Occipital lobe (tissue), 2 donors: ENCODE results near the gene CHIT1. TPM values are rescaled to one million over a fixed set of nuclear protein-coding genes. Genes with fewer than 3 reads are reported as not detected.
A peak's percentile ranks its signal among the peaks of the same experiment; 100 is the strongest.
"Not testable (repeated sequence)": the region's sequence is repeated elsewhere in the genome, so short reads cannot be mapped to it uniquely, and the experiment has no call there.

ENCODE experiments used
- DNase-seq: peaks from one replicate; lab custom pipeline; 2025; lab: John Stamatoyannopoulos, UW
- total RNA-seq: library from RNA; depleted of rRNA; stranded (reverse); fragments of >200 nt; gene quantifications from one replicate; pipeline ENCODE4 v1.2.3, GENCODE V29; 2014

The CHIT1 gene
- total RNA-seq, 1 donor from 2014 or later: not detected

GRCh38 chr1:203266140-203266539 lies 36.7 kb upstream of the CHIT1 start:
- not testable (repeated sequence) for DNase-seq

DNA sequence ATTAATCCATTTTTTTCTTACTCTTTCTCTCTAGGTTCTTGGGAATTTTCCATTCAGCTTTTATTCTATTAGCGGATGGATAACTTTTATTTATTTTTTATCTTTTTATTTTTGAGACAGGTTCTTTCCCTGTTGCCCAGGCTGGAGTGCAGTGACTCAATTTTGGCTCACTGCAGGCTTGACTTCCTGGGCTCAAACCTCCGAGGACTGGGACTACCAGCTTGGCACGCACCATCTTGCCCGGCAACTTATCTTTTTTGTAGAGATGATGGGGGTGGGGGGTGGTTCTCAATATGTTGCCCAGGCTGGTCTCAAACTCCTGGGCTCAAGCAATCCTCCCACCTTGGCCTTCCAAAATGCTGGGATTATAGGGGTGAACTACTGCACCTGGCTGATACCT lies 36.1 kb upstream of the CHIT1 start:
- no peak for DNase-seq

GRCh38 chr1:203264052-203264501 lies 34.6 kb upstream of the CHIT1 start:
- no peak for DNase-seq

DNA sequence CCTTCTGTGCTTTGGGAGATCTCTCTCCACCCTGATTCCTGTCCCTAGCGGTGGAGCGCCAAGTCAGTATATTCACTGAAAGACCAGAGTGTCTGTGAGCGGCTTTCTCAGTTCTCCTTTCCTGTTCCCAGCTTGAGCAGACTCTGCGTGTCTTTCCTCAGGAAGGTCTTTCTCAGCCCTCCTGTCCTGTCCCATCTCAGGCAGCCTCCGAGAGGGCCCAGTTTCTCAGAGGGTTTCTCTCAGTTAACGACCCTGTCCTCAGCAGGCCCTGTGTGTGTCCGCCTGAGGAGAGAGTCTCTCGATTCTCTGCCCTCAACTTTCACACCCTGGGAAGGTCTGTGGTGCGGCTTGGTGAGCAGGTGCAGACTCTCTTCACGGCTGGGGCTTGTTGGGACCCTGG lies 34.0 kb upstream of the CHIT1 start:
- DNase-seq: no peak

DNA sequence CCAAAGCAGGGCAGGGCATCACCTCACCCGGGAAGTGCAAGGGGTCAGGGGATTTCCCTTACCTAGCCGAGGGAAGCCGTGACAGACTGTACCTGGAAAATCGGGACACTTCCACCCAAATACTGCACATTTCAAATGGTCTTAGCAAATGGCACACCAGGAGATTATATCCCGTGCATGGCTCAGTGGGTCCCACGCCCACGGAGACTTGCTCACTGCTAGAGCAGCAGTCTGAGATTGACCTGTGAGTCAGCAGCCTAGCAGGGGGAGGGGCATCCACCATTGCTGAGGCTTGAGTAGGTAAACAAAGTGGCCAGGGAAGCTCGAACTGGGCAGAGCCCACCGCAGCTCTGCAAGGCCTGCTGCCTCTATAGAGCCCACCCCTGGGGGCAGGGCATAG lies 27.2 kb upstream of the CHIT1 start:
- not testable (repeated sequence) for DNase-seq

DNA sequence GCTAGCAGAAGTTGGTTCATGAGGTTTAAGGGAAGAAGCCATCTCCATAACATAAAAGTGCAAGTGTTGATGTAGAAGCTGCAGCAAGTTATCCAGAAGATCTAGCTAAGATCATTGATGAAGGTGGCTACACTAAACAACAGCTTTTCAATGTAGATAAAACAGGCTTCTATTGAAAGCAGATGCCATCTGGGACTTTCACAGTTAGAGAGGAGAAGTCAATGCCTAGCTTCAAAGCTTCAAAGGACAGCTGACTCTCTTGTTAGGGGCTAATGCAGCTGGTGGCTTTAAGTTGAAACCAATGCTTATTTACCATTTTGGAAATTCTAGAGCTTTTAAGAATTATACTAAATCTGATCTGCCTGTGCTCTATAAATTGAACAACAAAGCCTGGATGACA lies 25.3 kb upstream of the CHIT1 start:
- not testable (repeated sequence) for DNase-seq

- no peak for DNase-seq
Observed at GRCh38 chr1:203252678-203253077, 23.2 kb upstream of the CHIT1 start.

DNA sequence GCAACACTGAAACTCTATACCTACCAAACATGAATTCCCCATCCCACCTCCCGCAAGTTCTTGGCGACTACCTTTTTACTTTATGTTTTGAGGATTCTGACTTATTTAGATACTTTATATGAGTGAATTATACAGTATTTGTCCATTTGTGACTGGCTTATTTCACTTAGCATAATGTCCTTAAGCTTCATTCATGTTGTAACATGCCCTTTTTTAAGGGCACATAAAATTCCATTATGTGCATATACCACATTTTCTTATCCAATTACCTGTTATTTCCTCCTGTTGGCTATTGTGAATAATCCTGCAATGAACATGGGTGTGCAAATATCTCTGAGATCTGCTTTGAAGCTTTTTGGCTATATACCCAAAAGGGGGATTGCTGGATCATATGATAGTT lies 22.0 kb upstream of the CHIT1 start:
- DNase-seq: no peak

GRCh38 chr1:203250911-203251310 lies 21.4 kb upstream of the CHIT1 start:
- no peak for DNase-seq

DNA sequence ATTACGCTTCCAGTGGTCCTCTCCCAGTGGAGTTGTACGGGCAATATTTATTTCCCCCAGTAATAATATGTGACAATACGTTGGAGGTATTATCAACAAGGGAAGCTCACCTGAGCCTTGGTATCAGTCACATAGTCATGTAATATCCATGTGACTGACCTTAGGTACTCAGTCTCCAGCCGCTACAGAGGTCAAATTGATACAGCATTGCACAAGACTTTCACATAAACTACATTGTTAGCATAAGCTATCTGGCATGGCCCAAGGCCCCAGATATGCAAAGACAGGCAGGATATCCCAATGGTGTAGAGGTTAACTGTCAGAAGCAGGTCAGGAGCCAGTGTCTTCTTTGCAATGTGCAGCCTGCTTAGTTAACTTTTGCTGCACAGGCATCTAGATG lies 15.3 kb upstream of the CHIT1 start:
- no peak for DNase-seq

DNA sequence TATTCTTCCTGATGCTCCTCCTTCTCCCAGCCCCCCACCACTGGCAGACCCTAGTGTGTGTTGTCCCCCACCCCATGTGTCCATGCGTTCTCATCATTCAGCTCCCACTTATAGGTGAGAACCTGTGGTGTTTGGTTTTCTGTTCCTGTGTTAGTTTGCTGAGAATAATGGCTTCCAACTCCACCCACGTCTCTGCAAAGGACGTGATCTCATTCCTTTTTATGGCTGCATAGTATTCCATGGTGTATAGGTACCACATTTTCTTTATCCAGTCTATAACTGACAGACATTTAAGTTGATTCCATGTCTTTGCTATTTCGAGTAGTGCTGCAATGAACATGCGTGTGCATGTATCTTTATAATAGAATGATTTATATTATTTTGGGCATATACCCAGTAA lies 12.2 kb upstream of the CHIT1 start:
- DNase-seq: not testable (repeated sequence)

DNA sequence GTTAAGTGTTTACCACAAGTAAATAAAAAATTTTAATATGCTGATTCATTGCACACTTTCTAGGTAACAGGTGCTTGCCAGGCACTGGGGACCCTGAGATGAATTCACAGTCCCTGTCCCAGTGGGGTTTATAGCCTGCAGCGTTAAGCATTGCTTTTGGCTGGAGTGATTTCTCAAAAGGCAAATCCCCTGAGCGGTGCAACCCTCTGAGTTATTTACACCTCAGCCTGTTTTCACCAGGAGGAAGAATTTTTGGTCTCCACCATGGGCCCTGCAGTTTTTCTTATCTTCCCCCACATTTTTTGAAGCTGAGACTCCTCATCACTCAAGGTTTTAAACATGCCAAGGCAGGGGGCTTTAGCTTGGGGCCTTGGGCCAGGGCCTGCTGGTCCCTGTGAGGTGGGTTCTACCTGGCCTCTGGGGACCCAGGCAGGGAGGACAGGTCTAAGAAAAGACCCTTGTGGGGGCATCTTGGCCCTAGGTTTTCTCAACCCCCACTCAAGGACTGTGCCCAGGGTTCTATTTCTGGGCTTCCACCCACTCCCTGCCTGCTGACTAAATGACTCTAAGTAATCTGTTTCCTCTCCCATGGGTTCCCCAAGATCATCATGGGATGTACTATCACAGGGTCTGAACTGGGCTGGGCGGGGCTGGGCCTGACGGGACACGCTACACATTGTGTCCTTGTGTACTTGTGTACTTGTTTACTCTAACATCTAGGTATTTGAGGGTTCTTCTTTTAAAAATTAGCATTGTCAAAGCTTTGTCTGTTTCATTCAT lies 10.2 kb upstream of the CHIT1 start:
- peak; percentile 53 for DNase-seq

GRCh38 chr1:203239081-203239480 lies 9.6 kb upstream of the CHIT1 start:
- DNase-seq: no peak

DNA sequence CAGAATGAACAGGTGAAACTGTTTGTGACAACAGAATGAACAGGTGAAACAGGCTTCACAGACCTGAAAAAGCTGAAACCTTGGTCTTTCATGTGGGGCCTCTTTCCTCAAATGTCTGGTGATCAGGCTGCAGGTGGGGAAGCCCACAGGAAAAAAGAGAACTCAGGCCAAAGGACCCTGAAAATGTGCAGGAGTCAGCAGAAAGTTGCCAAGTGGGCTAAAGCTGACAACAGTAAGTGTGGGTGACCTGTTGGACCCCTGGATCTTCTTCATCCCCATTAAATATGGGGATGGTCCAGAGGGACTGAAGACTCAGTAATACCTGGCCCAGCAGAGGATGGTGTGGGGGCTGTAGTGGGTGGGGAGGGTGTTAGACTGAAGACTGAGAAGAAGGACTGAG lies 9.1 kb upstream of the CHIT1 start:
- DNase-seq: no peak

DNA sequence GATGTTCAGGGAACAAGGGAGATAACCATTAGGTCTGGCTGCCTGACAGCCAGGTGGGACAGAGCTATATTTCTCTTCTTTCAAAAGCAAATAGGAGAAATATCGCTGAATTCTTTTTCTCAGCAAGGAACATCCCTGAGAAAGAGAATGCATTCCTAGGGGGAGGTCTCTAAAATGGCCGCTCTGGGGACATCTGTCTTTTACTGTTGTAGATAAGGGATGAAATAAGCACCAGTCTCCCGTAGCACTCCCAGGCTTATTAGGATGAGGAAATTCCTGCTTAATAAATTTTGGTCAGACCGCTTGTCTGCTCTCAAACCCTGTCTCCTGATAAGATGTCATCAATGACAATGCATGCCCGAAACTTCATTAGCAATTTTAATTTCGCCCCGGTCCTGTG lies 5.4 kb upstream of the CHIT1 start:
- not testable (repeated sequence) for DNase-seq

- no peak for DNase-seq
Observed at GRCh38 chr1:203228670-203229069, 803 bp downstream of the CHIT1 start.

DNA sequence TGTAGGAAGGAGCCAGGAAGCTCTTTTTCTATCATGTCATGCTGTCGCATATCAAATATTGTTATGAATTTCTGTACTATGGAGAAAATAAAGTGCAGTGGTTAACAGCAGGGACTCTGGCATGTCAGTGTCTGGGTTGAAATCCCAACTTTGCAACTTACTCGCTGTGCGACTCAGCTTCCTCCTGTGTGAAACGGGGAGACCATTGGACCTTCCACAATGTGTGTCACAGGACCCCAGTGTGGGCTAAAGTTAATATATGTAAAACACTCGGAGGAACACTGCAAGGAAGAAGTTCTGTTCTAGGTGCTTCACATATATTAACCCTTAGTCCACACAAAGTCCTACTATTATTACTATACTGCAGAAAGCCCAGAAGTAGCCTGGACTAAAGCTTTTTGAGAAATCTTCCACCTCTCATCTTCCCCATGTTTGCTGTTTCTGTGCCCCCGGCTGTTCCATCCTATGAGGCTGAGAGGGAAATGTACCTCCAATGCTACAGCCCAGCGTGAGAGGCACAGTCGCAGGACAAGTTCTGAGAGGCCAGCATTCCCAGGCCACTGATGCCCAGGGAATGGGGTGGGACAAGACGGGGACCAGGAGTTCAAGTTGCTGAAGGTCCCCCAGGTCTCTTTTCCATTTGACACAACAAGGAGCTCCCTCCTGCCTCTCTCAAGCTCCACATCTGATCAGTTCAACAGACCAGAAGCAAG lies 1.9 kb downstream of the CHIT1 start:
- DNase-seq: no peak

- no peak for DNase-seq
Observed at GRCh38 chr1:203225071-203225470, 4.4 kb downstream of the CHIT1 start.

- DNase-seq: no peak
Observed at GRCh38 chr1:203223012-203223775, 6.3 kb downstream of the CHIT1 start.

DNA sequence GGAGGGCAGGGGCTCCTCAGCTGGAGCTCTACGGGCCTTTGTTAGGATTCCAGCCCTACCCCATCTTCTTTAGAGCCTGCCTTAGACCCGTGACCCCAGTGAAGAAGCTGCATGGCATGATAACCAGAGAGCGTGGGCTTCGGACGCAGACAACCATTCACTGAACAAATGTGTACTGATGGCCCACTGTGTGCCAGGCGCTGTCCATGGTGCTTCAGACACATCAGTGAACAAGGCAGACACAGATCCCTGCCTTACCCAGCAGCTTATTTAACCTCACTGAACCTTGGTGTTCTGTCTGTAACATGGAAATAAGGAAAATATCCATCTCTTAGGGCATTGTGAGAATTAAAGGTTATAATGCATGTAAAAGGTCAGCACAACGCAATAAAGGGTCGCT lies 9.5 kb downstream of the CHIT1 start:
- DNase-seq: no peak

- no peak for DNase-seq
Observed at GRCh38 chr1:203219171-203219570, 10.3 kb downstream of the CHIT1 start.

DNA sequence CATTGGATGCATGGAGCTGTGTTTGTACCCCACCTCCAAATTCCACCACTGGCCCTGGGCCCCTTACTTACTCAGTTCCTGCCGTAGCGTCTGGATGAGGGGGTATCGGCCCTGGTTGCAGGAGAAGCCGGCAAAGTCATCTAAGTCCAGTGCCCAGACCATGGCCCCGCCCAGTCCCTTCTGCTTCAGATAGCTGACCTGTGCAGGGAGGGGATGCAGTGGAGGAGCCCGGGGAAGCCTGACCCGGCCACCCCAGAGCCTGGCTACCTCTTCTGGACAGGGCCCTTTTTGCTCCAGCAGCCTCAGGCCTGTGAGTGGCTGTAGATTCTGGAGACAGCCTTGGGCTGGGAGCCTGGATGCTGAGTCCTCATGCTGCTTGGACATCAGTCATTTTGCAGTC lies 11.8 kb downstream of the CHIT1 start:
- no peak for DNase-seq
